Measurements from ENCODE around the gene CPPED1.

DNA sequence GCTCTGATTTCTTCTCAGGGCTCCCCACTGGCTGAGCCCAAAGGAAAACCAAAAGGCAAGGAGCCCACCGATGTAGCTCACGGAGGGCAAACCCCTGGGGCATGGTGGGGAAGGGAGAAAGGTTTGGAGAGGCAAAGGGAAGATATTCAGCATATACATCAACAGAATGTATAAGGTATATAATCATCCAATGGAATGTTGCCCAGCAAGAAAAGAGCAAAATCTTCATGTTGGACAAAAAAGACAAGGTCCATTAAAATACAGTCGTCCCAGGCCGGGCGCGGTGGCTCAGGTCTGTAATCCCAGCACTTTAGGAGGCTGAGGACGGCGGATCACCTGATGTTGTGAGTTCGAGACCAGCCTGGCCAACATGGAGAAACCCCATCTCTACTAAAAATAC is 1.6 kb downstream of the CPPED1 start:
- TF ChIP-seq, protein P1, sequence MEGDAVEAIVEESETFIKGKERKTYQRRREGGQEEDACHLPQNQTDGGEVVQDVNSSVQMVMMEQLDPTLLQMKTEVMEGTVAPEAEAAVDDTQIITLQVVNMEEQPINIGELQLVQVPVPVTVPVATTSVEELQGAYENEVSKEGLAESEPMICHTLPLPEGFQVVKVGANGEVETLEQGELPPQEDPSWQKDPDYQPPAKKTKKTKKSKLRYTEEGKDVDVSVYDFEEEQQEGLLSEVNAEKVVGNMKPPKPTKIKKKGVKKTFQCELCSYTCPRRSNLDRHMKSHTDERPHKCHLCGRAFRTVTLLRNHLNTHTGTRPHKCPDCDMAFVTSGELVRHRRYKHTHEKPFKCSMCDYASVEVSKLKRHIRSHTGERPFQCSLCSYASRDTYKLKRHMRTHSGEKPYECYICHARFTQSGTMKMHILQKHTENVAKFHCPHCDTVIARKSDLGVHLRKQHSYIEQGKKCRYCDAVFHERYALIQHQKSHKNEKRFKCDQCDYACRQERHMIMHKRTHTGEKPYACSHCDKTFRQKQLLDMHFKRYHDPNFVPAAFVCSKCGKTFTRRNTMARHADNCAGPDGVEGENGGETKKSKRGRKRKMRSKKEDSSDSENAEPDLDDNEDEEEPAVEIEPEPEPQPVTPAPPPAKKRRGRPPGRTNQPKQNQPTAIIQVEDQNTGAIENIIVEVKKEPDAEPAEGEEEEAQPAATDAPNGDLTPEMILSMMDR (IDR thresholded peaks at IDR 0.05; ENCODE audit: low read depth, low read length), result no peak
- TF ChIP-seq EZH2phosphoT487 (IDR thresholded peaks at IDR 0.05; ENCODE audit: low read depth), result no peak

Measured in OCI-LY3 (cell line).